Hematopoietic multipotent progenitor cell treated with erythropoietin and hydrocortisone succinate and interleukin-3 and kit ligand, for 17 days (in vitro differentiated cells): ENCODE measurements around the gene GLYR1.
A peak's percentile ranks its signal among the peaks of the same experiment; 100 is the strongest.

Experiments used
- DNase-seq: peaks from one replicate; pipeline ENCODE4 v3.0.0-alpha.2; 2015; ENCODE audit warnings: low spot score

The GLYR1 gene

DNA sequence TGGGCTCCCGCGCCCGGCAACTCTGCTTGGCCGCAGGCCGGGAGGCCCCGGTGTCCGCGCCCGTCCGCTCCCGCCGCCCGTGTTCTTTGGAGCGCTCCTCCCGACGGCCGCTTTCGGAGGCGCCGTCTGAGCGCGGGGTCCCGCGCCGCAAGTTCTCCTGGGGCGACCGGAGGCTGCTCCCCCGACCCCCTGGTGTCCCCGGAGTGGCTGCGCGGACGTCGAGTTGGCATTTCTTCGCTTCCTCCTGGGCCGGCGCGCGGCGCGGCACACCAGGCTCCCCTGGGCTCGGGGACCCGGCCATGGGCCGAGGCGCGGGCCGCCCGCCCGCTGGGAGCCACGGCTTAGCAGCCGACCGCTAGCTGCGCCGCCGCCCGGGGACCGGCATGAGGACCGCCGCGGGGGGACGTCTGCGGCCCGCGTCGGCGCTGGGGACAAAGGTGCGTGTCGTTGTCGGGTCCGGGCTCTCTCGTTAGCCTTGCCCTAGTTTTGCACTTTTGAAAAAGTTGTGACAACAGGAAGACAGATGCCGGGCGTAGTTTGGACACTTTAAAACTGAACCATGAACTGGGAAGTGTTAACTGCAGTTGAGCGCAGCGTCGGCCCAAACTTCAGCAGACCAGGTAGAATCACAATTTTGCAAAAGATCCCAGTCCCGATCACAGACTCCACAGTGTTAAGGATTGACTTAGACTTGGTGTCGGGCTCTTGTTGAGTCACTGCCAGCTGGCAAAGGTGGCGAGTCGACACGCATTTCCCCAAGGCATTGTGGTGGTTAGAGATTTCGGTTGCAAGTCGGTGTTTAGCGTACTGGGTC lies 893 bp upstream of the GLYR1 start:
- peak; percentile 76 for DNase-seq

DNA sequence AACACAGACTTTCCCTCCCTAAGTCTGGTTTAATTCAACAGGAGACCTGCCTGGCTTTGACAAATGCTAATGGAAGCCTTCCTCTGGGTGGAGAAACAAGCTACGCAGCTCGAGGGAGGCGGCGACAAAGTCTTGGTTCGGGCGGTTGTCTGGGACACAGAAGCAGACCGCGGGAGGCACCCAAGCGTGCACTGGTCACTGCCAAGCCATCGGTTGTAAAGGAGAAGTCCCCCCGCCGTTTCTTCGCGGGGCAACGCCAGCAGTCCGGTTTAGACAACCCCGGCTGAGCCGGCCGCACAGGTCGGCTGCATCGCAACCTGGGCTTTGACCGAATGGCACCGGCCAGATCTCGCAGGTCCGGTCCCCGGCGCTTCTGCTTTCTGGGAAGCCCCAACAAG lies 586 bp downstream of the GLYR1 start:
- DNase-seq = peak; percentile 59

DNA sequence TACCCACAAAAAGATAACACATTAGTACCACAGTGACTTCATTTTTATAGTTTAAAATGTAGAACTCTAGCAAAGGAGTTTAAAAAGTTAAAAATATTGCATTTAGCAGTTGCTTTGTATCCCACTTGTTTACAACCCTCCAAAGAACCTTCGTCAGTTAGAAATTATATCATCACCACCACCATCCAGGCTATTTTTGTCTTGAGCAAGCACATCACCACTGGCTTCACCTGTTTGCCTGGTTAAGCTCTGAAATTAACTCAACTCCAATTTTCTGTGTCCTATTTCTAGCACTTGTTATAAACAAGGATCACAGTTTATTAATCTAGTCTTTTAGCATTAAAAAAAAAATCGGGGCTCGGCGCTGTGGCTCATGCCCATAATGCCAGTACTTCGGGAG lies 6.1 kb downstream of the GLYR1 start:
- DNase-seq = no peak

DNA sequence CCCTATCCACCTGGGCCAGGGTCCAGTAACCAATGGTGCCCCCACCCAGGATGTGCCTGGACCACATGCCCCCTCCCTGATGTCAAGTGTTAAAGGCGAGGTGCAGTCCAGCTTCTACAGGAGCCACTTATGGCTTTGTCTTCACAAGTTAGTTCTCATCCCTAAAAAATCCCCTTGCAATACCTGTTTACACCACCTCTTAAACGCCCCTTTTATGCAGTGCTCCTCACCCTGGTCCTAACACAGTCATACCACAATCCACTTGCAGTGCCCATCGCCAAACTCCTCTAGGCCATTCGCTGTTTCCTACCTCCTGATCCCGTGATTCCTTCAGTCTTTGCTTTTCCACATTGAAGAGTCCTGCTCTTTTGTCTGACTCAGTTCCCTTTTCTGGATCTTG lies 7.1 kb downstream of the GLYR1 start:
- DNase-seq = no peak

DNA sequence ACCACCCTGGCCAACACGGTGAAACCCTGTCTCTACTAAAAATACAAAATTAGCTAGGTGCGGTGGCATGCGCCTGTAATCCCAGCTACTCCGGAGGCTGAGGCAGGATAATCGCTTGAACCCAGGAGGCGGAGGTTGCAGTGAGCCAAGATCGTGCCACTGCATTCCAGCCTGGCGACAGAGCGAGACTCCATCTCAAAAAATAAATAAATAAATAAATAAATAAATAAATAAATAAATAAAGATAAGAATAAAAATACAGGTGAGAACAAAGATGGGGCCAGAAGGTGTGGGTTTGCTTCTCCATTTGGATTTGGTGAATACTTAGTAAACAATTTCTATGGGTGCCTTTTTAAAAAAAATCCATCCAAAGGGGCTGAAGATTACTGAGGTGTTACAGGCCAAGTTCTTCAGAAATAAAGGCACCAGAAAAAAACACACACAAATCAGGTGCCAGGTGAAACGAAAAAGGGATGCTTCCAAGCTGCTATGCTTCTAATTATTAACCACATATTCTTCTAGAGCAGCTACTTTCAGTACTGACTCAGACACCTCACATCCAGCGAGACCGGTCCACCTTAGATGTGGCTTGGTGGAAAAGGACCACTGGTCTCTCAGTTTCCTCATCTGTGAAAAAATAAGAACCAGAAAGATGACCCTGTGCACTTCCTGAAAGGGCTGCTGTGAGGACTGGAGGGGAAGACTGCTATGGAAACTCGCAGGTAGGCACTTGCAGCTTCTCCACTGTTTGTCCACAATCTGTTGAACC lies 9.2 kb downstream of the GLYR1 start:
- DNase-seq = no peak

DNA sequence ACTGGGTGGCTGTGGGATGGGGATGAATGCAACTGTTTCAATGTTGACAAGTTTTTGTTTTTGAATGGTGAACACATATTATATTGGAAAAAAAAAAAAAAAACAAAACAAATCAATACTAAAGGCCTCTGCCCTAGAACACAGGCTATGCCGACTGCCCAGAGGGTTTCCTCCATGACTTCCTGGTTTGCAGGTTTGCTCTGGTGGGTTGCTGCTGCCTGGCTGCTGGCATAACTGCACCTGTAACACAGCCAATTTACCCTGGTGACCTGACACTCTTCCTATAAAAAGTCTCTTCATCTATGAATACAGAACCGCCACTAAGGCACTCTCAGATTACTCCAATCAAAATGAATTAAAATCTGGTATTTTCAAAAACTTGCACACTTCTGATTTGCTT lies 10.4 kb downstream of the GLYR1 start:
- DNase-seq = no peak

DNA sequence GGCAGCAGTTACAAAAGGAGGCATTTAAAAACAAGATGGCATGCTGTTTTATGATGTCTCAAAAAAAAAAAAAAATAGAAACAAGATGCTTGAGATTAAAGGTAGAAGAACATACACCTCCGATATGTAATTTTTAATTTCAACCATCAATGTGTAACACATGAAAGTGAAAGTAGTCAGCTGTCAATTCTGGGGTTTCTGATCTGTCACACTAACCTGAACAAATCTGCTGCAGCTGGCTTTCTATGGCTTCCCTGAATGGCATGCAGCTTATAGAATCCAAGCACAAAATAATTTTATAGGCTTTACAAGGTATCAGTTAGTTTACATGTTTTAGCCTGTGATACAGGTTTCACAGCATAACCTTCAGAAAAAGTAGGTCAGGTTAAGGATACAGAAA lies 13.5 kb downstream of the GLYR1 start:
- no peak for DNase-seq

DNA sequence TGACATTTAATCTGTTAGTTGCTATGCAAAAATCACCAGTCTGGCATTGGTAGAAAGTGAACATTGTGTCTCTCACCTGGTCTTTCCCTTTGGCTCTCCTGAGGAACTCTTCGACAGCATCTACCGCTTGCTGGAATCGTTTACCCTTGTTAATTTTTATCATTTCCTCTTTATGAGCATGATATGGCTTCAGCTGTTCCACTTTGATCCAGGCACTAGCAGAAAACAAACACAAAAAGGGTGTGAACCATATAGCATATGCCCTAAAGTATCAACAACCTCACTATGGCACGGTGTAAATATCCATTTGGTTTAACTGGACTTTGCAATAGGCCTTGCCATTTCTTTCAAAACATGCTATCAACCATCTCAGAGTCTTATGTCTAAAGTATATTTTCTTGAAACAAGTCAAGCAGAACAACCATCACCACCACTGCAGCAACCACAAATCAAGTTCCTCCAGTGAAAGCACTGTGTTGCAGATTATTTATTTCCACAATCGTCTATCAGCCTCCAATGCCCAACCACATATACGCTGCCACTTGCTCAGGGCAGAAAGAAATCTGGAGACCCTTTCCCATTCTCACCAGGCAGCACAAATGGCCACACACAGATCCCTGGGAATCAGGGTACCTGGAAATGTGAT lies 14.3 kb downstream of the GLYR1 start:
- no peak for DNase-seq

DNA sequence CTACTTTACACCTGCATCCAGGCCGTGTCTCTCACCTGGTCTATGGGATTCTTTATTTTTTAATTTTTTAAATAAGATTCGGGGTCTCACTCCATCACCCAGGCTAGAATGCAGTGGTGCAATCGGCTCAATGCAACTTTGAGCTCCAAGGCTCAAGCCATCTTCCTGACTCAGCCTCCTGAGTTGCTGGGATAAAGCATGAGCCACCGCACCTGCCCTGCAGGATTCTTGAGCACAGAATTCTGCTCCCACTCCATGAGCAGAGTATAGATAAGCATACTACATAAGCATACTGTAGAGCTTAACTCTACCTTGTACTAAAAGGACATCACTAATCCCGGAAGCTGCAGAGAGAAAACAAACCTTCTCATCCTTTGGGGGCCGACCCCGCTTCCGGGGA lies 15.5 kb downstream of the GLYR1 start:
- no peak for DNase-seq

DNA sequence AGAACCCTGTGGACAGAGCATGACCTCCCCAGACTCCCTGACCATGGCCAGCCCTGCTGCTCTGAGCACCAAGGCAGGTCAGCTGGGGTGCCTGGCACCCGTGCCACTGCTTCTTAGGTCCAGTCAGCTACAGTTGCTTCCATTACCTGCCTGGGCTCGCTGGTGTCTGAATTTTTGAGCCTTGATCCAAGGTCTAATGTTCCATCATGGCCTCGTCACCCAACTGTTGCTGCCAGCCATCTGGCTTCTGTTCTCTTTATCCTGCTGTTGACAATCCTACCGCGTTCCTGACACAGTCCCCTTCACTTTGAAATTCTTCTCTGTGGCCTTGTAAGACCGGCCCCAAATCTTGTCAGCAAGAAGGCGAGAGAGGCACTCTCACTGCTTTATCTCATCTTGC lies 16.7 kb downstream of the GLYR1 start:
- no peak for DNase-seq

DNA sequence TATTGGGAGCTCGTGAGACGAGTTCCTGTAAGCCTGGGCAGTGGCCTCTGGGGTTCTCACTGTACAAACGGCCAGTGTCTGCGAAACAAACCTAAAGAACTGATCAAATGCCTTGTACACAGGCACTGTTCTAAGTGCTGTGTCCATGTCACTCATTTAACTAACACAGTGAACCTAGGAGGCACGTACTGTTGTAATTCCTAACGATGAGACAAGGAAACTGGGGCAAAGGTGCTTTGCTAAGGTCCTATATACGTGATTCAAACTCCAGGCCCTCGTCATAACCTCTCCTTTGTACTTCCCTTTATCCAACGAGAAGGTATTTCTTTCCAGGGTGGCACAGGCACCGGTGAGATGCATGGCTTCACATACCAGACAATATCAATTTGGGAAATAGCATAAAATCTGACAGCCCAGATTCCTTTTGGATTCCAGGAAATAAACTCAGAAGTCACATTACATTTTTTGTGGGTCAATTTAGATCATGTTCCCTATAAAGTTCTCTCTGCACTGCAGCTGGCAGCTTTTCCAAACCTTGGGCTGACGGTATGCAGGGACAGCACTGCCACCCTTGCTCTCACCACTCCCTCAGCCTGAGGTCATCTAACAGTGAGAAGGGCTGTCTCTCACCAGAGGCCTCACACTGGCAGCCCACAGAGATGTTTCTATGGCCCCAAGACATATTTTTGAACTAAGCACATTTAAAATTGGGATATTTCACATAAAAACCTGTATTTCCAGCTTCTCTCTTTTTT lies 18.3 kb downstream of the GLYR1 start:
- DNase-seq = no peak

DNA sequence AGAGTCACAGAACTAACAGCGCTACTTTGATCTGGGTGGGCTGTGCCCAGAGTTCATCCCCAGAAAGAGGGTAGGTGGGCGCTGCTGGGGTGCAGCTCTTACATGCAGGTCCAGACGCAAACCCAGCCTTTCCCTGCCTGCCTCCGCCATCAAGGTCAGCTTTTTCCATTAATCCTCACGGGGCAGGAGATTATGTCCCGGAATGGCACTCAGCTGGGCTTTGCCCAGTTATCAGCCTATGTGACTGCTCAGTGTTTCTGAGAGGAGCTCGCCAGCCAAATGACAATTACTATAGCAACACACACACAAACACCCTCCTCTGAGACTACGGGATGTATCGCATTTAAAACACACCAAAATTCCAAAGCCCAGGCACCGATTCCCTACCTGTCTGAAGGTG lies 20.1 kb downstream of the GLYR1 start:
- DNase-seq = no peak

DNA sequence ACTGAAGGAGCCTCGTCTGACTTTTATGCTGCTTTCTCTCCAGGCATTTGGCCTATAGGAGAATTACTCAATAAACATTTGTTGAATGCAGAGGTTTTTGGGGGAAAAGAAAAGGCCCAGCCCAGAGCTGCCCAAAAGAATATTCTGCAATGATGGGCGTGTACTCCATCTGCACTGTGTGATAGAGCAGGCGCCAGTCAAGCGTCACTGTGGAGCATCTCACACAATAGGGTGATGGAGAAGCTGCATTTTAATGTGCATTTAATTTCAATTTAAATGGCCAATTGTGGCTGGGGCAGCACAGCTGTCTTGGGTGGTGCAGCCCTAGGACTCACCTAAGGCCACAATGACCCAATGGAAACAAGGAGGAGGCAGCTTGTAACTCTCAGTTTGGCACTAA lies 20.6 kb downstream of the GLYR1 start:
- peak; percentile 65 for DNase-seq

DNA sequence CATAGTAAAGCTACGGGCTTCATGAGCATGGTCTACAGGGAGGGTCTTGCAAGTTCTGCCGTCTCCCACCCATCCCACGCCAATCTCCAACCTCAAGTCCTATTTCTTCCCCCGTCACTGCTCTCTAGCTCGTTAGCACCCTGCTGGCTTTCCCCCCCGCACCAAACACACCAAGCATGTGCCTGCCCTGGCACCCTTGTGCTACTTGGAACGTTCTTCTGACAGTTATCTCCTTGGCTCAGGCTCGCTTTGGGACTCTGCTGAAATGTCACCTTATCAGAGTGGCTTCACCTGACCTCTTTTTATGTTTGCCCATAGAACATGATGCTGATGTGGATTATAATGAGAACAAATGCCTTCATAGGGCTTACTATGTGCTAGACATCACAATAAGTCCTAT lies 21.9 kb downstream of the GLYR1 start:
- peak; percentile 80 for DNase-seq

DNA sequence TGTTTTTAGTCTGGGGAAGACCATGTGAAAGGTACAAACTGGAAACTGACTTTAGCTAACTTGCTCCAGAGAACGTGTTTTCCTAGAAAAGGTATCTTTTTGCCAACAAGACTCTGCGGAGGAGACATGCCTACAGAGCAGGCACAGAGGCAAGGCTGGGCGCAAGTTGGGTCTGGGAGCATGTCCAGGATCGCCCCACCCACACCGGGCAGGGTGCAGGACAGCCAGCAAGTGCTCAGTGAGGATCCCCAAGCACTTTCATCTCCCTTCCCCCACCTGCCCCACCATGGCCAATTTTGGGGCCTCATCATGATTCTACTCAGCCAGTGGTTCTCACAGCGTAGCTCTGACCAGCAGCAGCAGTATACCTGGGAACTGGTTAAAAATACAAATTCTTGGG lies 26.4 kb downstream of the GLYR1 start:
- DNase-seq = no peak

DNA sequence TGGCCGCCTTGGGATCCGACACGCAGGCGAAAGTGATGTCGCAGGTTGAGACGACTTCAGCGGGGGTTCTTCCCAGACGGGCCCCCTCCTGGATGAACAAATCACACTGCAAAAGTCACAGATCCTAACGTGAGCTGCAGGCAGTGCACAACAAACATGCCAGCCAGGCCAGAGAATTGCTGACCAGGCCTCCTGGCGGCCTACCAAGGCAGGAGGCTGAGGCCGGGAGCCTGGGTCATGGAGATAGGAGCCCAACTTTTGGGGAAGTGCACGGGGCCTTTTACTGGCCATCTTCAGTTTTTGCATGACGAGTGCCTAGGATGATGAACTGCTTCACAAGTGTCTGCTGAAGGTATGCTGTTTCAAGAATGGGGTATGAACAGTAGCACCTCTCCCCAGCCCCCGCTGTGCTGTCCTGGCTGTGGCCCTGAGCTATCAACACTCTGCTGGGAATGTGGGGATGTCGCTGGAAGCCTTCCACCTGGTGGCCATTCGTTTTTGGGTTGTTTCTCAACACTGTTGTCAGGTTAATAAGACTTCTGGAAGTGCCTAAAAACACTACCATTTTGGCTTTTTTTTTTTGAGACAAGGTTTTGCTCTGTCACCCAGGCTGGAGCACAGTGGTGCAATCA lies 32.4 kb downstream of the GLYR1 start:
- DNase-seq = no peak

DNA sequence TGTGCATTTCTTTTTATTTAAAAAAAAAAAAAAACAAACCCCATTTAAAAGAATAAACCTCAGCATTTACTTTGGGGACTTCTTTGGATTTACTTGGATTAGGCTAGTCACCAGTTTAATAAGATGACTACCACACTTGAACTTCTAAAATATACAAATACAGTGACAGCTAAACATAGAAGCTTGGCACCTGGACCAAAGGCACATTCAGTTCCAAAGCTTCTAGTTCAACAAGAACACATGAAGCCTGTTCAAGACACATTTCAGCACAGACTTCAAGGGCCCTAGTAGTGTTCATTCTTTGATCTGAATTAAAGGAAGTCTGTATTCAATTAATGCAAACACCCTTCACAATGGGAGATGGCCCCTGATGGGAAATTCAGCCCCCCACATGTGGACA lies 33.0 kb downstream of the GLYR1 start:
- no peak for DNase-seq

DNA sequence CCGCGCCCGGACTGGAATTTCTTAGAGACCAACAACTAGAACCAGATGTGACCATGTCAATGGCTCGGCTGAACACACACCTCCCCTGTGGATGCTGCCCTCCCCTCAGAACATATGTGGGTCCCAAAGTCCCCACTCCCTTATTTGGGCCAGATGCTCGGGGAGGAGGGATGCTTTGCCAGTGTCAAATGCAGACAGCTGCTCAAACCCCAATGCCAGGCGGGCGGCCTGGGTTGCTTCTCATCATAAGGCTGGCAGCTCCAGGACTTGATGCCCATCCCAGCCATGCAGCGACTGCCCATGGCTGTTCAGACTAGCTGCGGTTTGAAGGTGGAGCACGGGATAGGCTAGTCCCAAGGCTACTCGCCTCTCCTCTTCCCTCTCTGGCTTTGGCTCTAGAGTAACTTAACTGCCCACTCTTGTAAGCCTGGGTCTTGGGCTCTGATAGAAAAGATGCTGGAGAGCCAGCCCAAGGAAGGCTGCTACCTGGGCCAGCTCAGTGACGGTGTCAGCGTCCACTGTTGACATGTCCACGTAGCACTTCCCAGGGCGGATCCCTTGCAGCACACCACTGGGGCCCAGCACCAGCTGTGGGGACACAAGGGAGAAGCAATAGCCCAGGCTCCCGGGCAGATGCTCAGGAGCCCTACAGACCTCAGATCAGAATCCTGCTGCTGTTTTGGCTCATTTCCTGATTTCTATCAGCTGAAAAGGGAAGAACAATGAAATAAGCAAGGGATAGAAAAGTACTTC lies 33.7 kb downstream of the GLYR1 start:
- DNase-seq = no peak

DNA sequence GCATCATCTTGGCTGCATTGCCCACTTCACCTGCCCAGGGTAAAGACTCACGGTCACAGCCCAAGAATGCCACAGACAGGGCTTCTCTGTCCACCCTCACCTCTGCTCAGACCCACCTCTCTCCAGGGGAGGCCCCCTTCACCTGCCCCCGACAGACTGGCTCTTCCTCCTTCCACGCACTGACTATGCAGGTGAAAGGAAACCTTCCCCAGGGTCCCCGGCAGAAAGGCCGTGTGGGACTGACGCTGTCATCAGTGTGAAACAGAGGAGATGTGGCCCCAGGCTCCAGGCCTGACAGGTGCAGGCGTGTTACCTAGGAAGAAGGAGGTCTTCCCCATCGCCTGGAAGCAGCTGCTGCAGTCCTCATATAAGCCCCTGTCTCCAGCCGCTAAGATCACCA lies 35.3 kb downstream of the GLYR1 start:
- no peak for DNase-seq

DNA sequence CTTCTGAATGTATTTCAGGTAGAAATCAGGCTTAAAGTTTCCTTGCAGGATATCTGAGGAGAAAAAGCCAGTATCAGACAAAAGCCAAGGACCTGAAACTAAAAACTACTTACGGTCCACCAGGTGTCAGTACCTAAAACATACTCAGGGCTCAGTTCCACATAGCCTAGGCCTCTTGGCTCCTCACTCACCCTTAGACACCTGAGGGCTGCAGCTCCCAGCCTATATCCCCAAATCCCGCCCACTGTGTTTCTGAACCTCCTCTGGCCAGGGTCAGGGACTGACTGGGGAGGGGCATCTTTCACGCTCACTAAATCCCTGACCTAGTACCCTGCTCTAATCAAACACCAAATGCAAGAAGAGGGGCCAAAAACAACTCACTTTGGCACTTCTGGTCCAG lies 35.8 kb downstream of the GLYR1 start:
- DNase-seq = no peak

DNA sequence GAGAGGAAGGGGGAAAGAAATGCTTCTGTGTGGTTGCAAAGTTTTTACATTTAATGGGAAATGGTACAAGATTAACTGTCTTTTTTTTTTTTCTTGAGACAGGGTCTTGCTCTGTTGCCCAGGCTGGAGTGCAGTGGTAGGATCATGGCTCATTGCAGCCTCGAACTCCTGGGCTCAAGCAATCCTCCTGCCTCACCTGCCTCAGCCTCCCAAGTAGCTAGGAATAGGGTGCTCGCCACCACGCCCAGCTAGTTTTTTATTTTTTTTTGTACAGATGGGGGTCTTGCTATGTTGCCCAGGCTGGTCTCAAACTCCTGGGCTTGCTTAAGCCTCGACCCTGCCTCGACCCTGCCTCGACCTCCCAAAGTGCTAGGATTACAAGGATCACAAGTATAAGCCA lies 40.8 kb downstream of the GLYR1 start:
- no peak for DNase-seq
